CD8-positive, alpha-beta memory T cell (primary cell): Measurements from ENCODE around the gene MRPL44. TPM values are rescaled to one million over a fixed set of nuclear protein-coding genes. Genes with fewer than 3 reads are reported as not detected.

Source experiments
- CTCF ChIA-PET: fragments of 350-600 bp; sonication (Branson Sonifier 250); formaldehyde crosslinking; loops from one replicate; lab custom pipeline; 2021; ENCODE audit warnings: antibody characterized with exemption; lab: Charles Lee
- POLR2A ChIA-PET: fragments of 350-600 bp; sonication (Branson Sonifier 250); formaldehyde crosslinking; loops from one replicate; lab custom pipeline; 2021; ENCODE audit warnings: antibody characterized with exemption; lab: Charles Lee
- DNase-seq, 5 donors: peaks; one replicate each; pipeline versions ENCODE4 v3.0.0 to v3.0.0-alpha.2; 2020 to 2022; ENCODE audit warnings: mixed read lengths in 1 of 5
- H3K27ac ChIP-seq: one replicate; pipeline ENCODE4 v1.7.0; 2013; ENCODE audit warnings: low read depth, mild to moderate bottlenecking, low read length, moderate library complexity
- H3K27me3 ChIP-seq: 2 replicates; pipeline ENCODE4 v1.7.0; 2013; ENCODE audit warnings: low read length, mild to moderate bottlenecking; ENCODE audit not compliant: insufficient read depth, poor library complexity, severe bottlenecking
- H3K36me3 ChIP-seq: 2 replicates; pipeline ENCODE4 v1.7.0; 2013; ENCODE audit warnings: mild to moderate bottlenecking, low read length, moderate library complexity; ENCODE audit not compliant: insufficient read depth
- H3K4me1 ChIP-seq: 2 replicates; pipeline ENCODE4 v1.7.0; 2013; ENCODE audit warnings: mild to moderate bottlenecking, low read length, moderate library complexity; ENCODE audit not compliant: insufficient read depth
- H3K4me3 ChIP-seq: 2 replicates; pipeline ENCODE4 v1.7.0; 2013; ENCODE audit warnings: mild to moderate bottlenecking, low read length
- H3K9me3 ChIP-seq: 2 replicates; pipeline ENCODE4 v1.7.0; 2013; ENCODE audit warnings: mild to moderate bottlenecking, low read length
- H3K27ac Mint-ChIP-seq, 8 donors: one replicate each; pipeline ENCODE4 v1.8.0; 2020 to 2021; ENCODE audit warnings: mixed read lengths in 8 of 8, mild to moderate bottlenecking in 6 of 8, inconsistent platforms in 3 of 8, moderate library complexity in 3 of 8
- H3K27me3 Mint-ChIP-seq, 2 donors: one replicate each; pipeline ENCODE4 v1.8.0; 2020 to 2021; ENCODE audit warnings: mixed read lengths in 2 of 2, mild to moderate bottlenecking in 1 of 2, moderate library complexity in 1 of 2
- H3K36me3 Mint-ChIP-seq, 3 donors: one replicate each; pipeline ENCODE4 v1.8.0; 2020 to 2021; ENCODE audit warnings: mixed read lengths in 3 of 3, inconsistent platforms in 1 of 3, mild to moderate bottlenecking in 1 of 3
- H3K4me1 Mint-ChIP-seq, 3 donors: one replicate each; pipeline ENCODE4 v1.8.0; 2020 to 2021; ENCODE audit warnings: mixed read lengths in 3 of 3, inconsistent platforms in 1 of 3, mild to moderate bottlenecking in 1 of 3
- H3K4me3 Mint-ChIP-seq, 7 donors: one replicate each; pipeline ENCODE4 v1.8.0; 2020 to 2021; ENCODE audit warnings: mixed read lengths in 7 of 7, mild to moderate bottlenecking in 6 of 7, moderate library complexity in 4 of 7, inconsistent platforms in 2 of 7
- H3K9me3 Mint-ChIP-seq, 5 donors: one replicate each; pipeline ENCODE4 v1.8.0; 2020 to 2022; ENCODE audit warnings: mixed read lengths in 5 of 5, mild to moderate bottlenecking in 3 of 5, moderate library complexity in 2 of 5, inconsistent platforms in 1 of 5
- polyA plus RNA-seq: library from polyadenylated mRNA; unstranded; fragments of 300-500 nt; fragmentation: Illumina TruSeq; gene quantifications from one replicate; pipeline ENCODE4 v1.2.3, GENCODE V29; 2021
- total RNA-seq, 2 experiments: library from RNA; stranded (reverse); gene quantifications; one replicate each; pipeline ENCODE4 v1.2.3, GENCODE V29; 2021

The MRPL44 gene
- total and polyA plus RNA-seq, 3 experiments from 2014 or later = 26.7 to 42.6 (median 42.6) TPM

GRCh38 chr2:223941579-223942277, 15.5 kb upstream of the MRPL44 start:
- Histone ChIP-seq H3K36me3 (no peaks in the 10 kb centered on the region), H3K27ac (peak overlapping the region; percentile 25), H3K9me3 (no peaks in the 10 kb centered on the region), H3K4me1 (peaks cover 49% of the 10 kb centered on the region), H3K4me3 (no peak overlapping the region), H3K27me3 (no peaks in the 10 kb centered on the region)
- peaks cover 0 to 17% (median 5%) of the 10 kb centered on the region in 3 donors for H3K36me3 Mint-ChIP-seq
- H3K27me3 Mint-ChIP-seq = no peaks in the 10 kb centered on the region
- POLR2A ChIA-PET = interaction anchor here (0.6 to 1.3 kb wide), 4 partner anchors 12 to 1247 kb away, joined by 3 to 6 read pairs (median 4); partner anchors contain the start of gene MRPL44
- H3K27ac Mint-ChIP-seq = peak overlapping the region; percentile 62 to 95 (median 89)
- H3K4me1 Mint-ChIP-seq = peaks cover 50 to 79% (median 72%) of the 10 kb centered on the region in 3 donors
- CTCF ChIA-PET = interaction anchor here (0.8 to 1.3 kb wide), 3 partner anchors 29 to 76 kb away, joined by 3 to 4 read pairs (median 4); no protein-coding TSS in a partner anchor
- H3K4me3 Mint-ChIP-seq = peak overlapping the region; percentile 74 to 88 (median 82)
- peak in 4 of 5 donors; percentile 23 to 75 (median 48) for DNase-seq
- H3K9me3 Mint-ChIP-seq = no peaks in the 10 kb centered on the region

- H3K36me3 Mint-ChIP-seq = peaks cover 0 to 17% (median 5%) of the 10 kb centered on the region in 3 donors
Measured at GRCh38 chr2:223943135-223943534, 14.1 kb upstream of the MRPL44 start.

DNA sequence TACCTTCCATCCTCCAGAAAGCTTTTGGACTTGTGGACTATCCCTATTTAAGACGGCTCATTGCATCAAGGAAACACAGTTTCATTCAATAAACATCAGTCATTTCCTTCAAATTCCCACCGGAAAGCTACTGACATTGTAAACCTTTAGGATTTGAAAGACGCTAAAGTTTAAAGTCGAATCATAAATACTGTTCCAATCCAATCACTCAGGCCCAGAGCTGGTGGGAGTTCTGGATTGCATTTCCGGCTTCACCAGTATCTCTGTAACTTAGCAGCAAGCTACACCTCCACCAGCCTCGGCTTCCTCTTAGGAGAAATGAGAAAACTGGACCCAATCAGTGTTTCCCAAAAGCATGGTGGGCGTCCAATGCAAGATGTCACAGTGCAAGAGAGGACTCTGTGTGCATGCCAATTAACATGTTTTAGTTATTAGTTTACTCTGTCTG, 13.7 kb upstream of the MRPL44 start:
- Mint-ChIP-seq H3K36me3 (peaks cover 0 to 17% (median 5%) of the 10 kb centered on the region in 3 donors), H3K4me3 (peak overlapping the region; percentile 88 to 96 (median 90)), H3K4me1 (peaks cover 42 to 74% (median 54%) of the 10 kb centered on the region in 3 donors), H3K9me3 (no peaks in the 10 kb centered on the region), H3K27ac (peak overlapping the region; percentile 52 to 97 (median 90)), H3K27me3 (no peaks in the 10 kb centered on the region)
- CTCF ChIA-PET = interaction anchor here (1.4 kb wide), 1 partner anchor 27 kb away, joined by 4 read pairs; no protein-coding TSS in a partner anchor
- Histone ChIP-seq H3K27me3 (no peaks in the 10 kb centered on the region), H3K27ac (no peak overlapping the region), H3K4me3 (no peak overlapping the region), H3K36me3 (no peaks in the 10 kb centered on the region), H3K4me1 (peaks cover 40% of the 10 kb centered on the region), H3K9me3 (no peaks in the 10 kb centered on the region)
- POLR2A ChIA-PET = interaction anchor here (0.5 to 1.3 kb wide), 2 partner anchors 14 to 42 kb away, joined by 3 to 5 read pairs; partner anchors contain the start of gene MRPL44
- no peak for DNase-seq

More at GRCh38 chr2:223943135-223943534, 14.1 kb upstream of the MRPL44 start:
- peaks cover 43 to 77% (median 58%) of the 10 kb centered on the region in 3 donors for H3K4me1 Mint-ChIP-seq
- H3K4me3 Mint-ChIP-seq = peak overlapping the region; percentile 88 to 96 (median 90)
- POLR2A ChIA-PET = interaction anchor here (0.7 to 1.3 kb wide), 2 partner anchors 14 to 505 kb away, joined by 4 to 5 read pairs; partner anchors contain the start of gene MRPL44
- H3K27me3 ChIP-seq = no peaks in the 10 kb centered on the region
- H3K9me3 ChIP-seq = no peaks in the 10 kb centered on the region
- no peaks in the 10 kb centered on the region for H3K36me3 ChIP-seq
- H3K27ac ChIP-seq = no peak overlapping the region
- no peaks in the 10 kb centered on the region for H3K9me3 Mint-ChIP-seq
- peak overlapping the region; percentile 52 to 97 (median 90) for H3K27ac Mint-ChIP-seq
- no peaks in the 10 kb centered on the region for H3K27me3 Mint-ChIP-seq
- H3K4me3 ChIP-seq = no peak overlapping the region
- no peak for DNase-seq
- CTCF ChIA-PET = interaction anchor here (1.4 kb wide), 1 partner anchor 27 kb away, joined by 4 read pairs; no protein-coding TSS in a partner anchor
- peaks cover 40% of the 10 kb centered on the region for H3K4me1 ChIP-seq

DNA sequence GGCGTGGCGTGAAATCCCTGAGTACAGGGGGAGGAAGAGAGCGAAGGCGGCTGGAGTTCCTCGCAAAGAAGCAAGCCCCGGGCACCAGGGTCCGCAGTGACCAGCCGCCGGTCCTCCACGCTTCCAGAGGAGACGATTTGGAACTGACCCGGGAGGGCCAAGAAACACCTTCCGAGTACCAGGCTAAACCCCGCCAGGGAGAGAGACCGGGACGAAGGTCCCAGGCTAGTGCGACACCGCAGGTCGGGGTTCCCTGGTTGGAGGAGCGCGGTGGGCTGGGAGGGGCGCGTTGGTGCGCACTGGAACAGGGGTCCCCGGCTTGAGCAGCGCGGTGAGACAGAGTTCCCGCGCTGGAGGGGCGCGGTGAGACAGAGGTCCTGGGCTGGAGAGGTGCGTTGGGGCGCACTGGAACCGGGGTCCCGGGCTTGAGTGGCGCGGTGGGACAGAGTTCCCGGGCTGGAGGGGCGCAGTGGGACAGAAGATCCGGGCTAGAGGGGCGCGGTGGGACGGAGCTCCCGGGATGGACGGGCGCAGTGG, 13.0 kb upstream of the MRPL44 start:
- Histone ChIP-seq H3K27me3 (no peaks in the 10 kb centered on the region), H3K36me3 (no peaks in the 10 kb centered on the region), H3K27ac (peak overlapping the region; percentile 66), H3K9me3 (no peaks in the 10 kb centered on the region), H3K4me1 (peaks cover 36% of the 10 kb centered on the region), H3K4me3 (peak overlapping the region; percentile 63)
- DNase-seq = peak in 4 of 5 donors; percentile 8 to 50 (median 22)
- Mint-ChIP-seq H3K4me1 (peaks cover 40 to 71% (median 52%) of the 10 kb centered on the region in 3 donors), H3K27ac (peak overlapping the region; percentile 77 to 97 (median 90)), H3K27me3 (no peaks in the 10 kb centered on the region), H3K9me3 (no peaks in the 10 kb centered on the region), H3K4me3 (peak overlapping the region; percentile 88 to 96 (median 90)), H3K36me3 (peaks cover 0 to 17% (median 5%) of the 10 kb centered on the region in 3 donors)
- CTCF ChIA-PET = interaction anchor here (1.4 to 2.5 kb wide), 2 partner anchors 14 to 26 kb away, joined by 4 to 6 read pairs; no protein-coding TSS in a partner anchor
- POLR2A ChIA-PET = interaction anchor here (1.3 to 2.2 kb wide), 2 partner anchors 13 kb away, joined by 5 to 7 read pairs; partner anchors contain the start of gene MRPL44

DNA sequence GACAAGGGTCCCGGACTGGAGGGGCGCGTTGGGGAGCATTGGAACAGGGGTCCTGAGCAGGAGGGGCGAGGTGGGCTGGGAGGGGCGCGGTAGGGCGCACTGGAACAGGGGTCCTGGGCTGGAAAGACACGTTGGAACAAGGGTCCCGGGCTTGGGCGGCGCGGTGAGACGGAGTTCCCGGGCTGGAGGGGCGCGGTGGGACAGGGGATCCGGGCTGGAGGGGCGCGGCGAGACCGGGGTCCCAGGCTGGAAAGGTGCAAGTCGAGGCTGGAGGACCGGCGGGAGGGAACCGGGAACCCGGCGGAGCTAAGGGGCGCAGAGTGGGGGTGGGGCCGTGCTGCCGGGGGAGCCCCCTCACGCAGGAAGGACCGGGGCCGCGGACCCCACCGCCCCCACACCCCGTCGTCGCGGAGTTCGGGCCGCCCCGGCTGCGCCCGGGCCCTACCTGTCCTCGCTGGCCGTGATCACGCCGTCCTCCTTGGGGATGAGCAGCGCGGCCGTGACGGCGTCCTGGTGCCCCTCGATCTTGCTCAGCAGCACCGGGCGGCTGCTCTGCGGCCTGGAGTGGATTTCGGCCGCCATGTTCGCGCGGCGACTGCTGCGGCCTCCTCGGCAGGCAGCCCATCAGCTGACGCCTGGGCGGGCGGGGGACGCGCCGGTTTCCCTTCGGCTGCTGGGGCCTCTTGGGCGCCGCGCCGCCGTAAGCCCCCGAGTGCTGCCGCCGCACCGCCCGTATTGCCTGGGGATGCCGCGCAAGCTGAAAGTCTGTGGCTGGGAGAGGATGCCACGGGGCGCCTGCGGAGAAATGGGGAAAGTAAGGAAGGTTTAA, 12.3 kb upstream of the MRPL44 start, which contains the start of gene WDFY1:
TSS of gene WDFY1 (minus strand) at position 633 of the 829 bp plus-strand sequence. CDS start at position 582, 51 bp downstream.
- CTCF ChIA-PET = interaction anchor here (1.1 to 2.5 kb wide), 2 partner anchors 13 to 17 kb away, joined by 3 to 6 read pairs; no protein-coding TSS in a partner anchor
- H3K4me3 ChIP-seq = peak within 1 kb of the TSS; percentile 63
- H3K27ac Mint-ChIP-seq = peak within 1 kb of the TSS; percentile 79 to 97 (median 90)

DNA sequence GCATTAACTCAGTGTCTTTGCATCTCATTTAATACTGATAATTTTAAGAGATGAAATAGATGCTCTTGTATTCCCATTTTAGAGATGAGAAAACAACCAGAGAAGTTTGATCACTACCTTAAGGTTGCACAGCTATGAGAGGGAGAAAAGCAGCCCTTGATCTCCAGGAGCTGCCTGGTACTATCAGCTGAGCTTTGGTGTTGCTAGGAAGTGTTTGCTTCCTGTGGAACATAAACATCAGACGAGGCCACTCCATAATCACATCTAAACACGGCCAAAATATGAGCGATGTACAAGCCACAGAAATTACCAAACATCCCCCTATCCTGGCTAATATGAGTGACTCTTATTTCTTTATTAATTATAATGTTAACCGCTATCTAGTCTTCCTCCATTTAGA, 11.5 kb upstream of the MRPL44 start:
- H3K9me3 ChIP-seq = no peaks in the 10 kb centered on the region
- H3K27ac Mint-ChIP-seq = peak overlapping the region; percentile 67 to 95 (median 84)
- H3K27me3 Mint-ChIP-seq = no peaks in the 10 kb centered on the region
- peak overlapping the region; percentile 63 for H3K4me3 ChIP-seq
- peak overlapping the region; percentile 66 for H3K27ac ChIP-seq
- H3K36me3 Mint-ChIP-seq = peaks cover 0 to 17% (median under 1%) of the 10 kb centered on the region in 3 donors
- peak overlapping the region; percentile 80 to 94 (median 90) for H3K4me3 Mint-ChIP-seq
- H3K9me3 Mint-ChIP-seq = no peaks in the 10 kb centered on the region
- no peaks in the 10 kb centered on the region for H3K27me3 ChIP-seq
- peaks cover 38% of the 10 kb centered on the region for H3K4me1 ChIP-seq
- DNase-seq = no peak
- POLR2A ChIA-PET = interaction anchor here (1.2 to 2.2 kb wide), 3 partner anchors 9 to 184 kb away, joined by 3 to 7 read pairs (median 6); partner anchors contain the start of gene MRPL44
- peaks cover 40 to 69% (median 56%) of the 10 kb centered on the region in 3 donors for H3K4me1 Mint-ChIP-seq
- CTCF ChIA-PET = interaction anchor here (1.1 to 2.5 kb wide), 2 partner anchors 12 to 16 kb away, joined by 3 to 6 read pairs; no protein-coding TSS in a partner anchor
- H3K36me3 ChIP-seq = no peaks in the 10 kb centered on the region

More for the DNA sequence above, 12.3 kb upstream of the MRPL44 start, which contains the start of gene WDFY1:
- H3K36me3 Mint-ChIP-seq = peaks cover 0 to 17% (median 0%) of the 10 kb centered on the region in 3 donors
- no peaks in the 10 kb centered on the region for H3K27me3 Mint-ChIP-seq
- no peaks in the 10 kb centered on the region for H3K9me3 Mint-ChIP-seq
- Histone ChIP-seq H3K27ac (peak within 1 kb of the TSS; percentile 66), H3K36me3 (no peaks in the 10 kb centered on the region), H3K9me3 (no peaks in the 10 kb centered on the region), H3K4me1 (peaks cover 34% of the 10 kb centered on the region), H3K27me3 (no peaks in the 10 kb centered on the region)
- H3K4me3 Mint-ChIP-seq = peak within 1 kb of the TSS; percentile 88 to 96 (median 90)
- DNase-seq = peak; percentile 64 to 82 (median 74)
- peaks cover 39 to 71% (median 53%) of the 10 kb centered on the region in 3 donors for H3K4me1 Mint-ChIP-seq
- POLR2A ChIA-PET = interaction anchor here (1.2 to 2.2 kb wide), 3 partner anchors 10 to 184 kb away, joined by 3 to 7 read pairs (median 6); partner anchors contain the start of gene MRPL44
